GM19463 (cell line): ENCODE measurements around the gene SENP5.
A peak's percentile ranks its signal among the peaks of the same experiment; 100 is the strongest.

Source experiments
- ATAC-seq: cut with Tn5 transposase; IDR thresholded peaks from one replicate; pipeline ENCODE4 v1.9.1; 2021; ENCODE audit warnings: mild to moderate bottlenecking, moderate library complexity; ENCODE audit not compliant: unreplicated experiment

The SENP5 gene

GRCh38 chr3:196967412-196968232 lies 99.9 kb downstream of the SENP5 start:
- ATAC-seq, result no peak

GRCh38 chr3:196968233-196969133 lies 100.8 kb downstream of the SENP5 start, which contains the start of gene PIGZ:
Gene PIGZ, minus strand, starts transcription at chr3:196968833. Its CDS starts 16,802 bp downstream, at chr3:196952031.
- ATAC-seq, result peak; percentile 71

GRCh38 chr3:196969134-196969659 lies 101.5 kb downstream of the SENP5 start:
- peak; percentile 36 for ATAC-seq

- ATAC-seq, result peak; percentile 49
These were observed 102.2 kb downstream of the SENP5 start for GRCh38 chr3:196969660-196970546.

- ATAC-seq, result no peak
These were observed 102.9 kb downstream of the SENP5 start for GRCh38 chr3:196970547-196971093.

- ATAC-seq, result no peak
These were observed 103.5 kb downstream of the SENP5 start for GRCh38 chr3:196971094-196971698.

- no peak for ATAC-seq
These were observed 106.9 kb downstream of the SENP5 start for GRCh38 chr3:196974661-196975060.

GRCh38 chr3:196975349-196975748 lies 107.6 kb downstream of the SENP5 start:
- no peak for ATAC-seq

GRCh38 chr3:196976941-196977340 lies 109.2 kb downstream of the SENP5 start:
- ATAC-seq, result no peak

- no peak for ATAC-seq
These were observed 111.8 kb downstream of the SENP5 start for GRCh38 chr3:196979545-196979944.

- no peak for ATAC-seq
These were observed 113.9 kb downstream of the SENP5 start for GRCh38 chr3:196981657-196982056.

- ATAC-seq, result no peak
These were observed 115.5 kb downstream of the SENP5 start for GRCh38 chr3:196983186-196983585.
